ENCODE data around the gene ZNF22. TPM values are rescaled to one million over a fixed set of nuclear protein-coding genes. Genes with fewer than 3 reads are reported as not detected.

The ZNF22 gene
- polyA plus RNA-seq, 3 donors = 89.6 to 102 (median 99.9) TPM

- DNase-seq (ENCODE audit: low read depth in 3 of 3, low spot score in 2 of 3) = no peak
Observed at GRCh38 chr10:44988957-44989585, 11.7 kb upstream of the ZNF22 start.

- DNase-seq (ENCODE audit: low read depth in 3 of 3, low spot score in 2 of 3) = no peak
Observed at GRCh38 chr10:44989597-44990301, 11.0 kb upstream of the ZNF22 start.

- no peak for DNase-seq (ENCODE audit: low read depth in 3 of 3, low spot score in 2 of 3)
Observed at GRCh38 chr10:44990302-44990655, 10.4 kb upstream of the ZNF22 start.

GRCh38 chr10:44990965-44991364 is 9.8 kb upstream of the ZNF22 start:
- no peak for DNase-seq (ENCODE audit: low read depth in 3 of 3, low spot score in 2 of 3)

GRCh38 chr10:44991571-44991970 is 9.2 kb upstream of the ZNF22 start:
- DNase-seq (ENCODE audit: low read depth in 3 of 3, low spot score in 2 of 3) = no peak

GRCh38 chr10:44992070-44992731 is 8.5 kb upstream of the ZNF22 start:
- DNase-seq (ENCODE audit: low read depth in 3 of 3, low spot score in 2 of 3) = no peak

GRCh38 chr10:44992732-44993225 is 7.9 kb upstream of the ZNF22 start:
- DNase-seq (ENCODE audit: low read depth in 3 of 3, low spot score in 2 of 3) = no peak

- no peak for DNase-seq (ENCODE audit: low read depth in 3 of 3, low spot score in 2 of 3)
Observed at GRCh38 chr10:44993226-44993921, 7.3 kb upstream of the ZNF22 start.

GRCh38 chr10:44993922-44994751 is 6.6 kb upstream of the ZNF22 start:
- no peak for DNase-seq (ENCODE audit: low read depth in 3 of 3, low spot score in 2 of 3)

GRCh38 chr10:44994752-44995530 is 5.8 kb upstream of the ZNF22 start:
- no peak for DNase-seq (ENCODE audit: low read depth in 3 of 3, low spot score in 2 of 3)

- no peak for DNase-seq (ENCODE audit: low read depth in 3 of 3, low spot score in 2 of 3)
Observed at GRCh38 chr10:44995581-44995913, 5.2 kb upstream of the ZNF22 start.

- DNase-seq (ENCODE audit: low read depth in 3 of 3, low spot score in 2 of 3) = no peak
Observed at GRCh38 chr10:44995914-44996669, 4.6 kb upstream of the ZNF22 start.

- no peak for DNase-seq (ENCODE audit: low read depth in 3 of 3, low spot score in 2 of 3)
Observed at GRCh38 chr10:44997105-44997748, 3.5 kb upstream of the ZNF22 start.

- DNase-seq (ENCODE audit: low read depth in 3 of 3, low spot score in 2 of 3) = no peak
Observed at GRCh38 chr10:44998146-44998631, 2.5 kb upstream of the ZNF22 start.

- no peak for DNase-seq (ENCODE audit: low read depth in 3 of 3, low spot score in 2 of 3)
Observed at GRCh38 chr10:45000138-45000751, 478 bp upstream of the ZNF22 start.

- peak in 1 of 3 donors; percentile 55 for DNase-seq (ENCODE audit: low read depth in 3 of 3, low spot score in 2 of 3)
Observed at GRCh38 chr10:45001381-45002148, 842 bp downstream of the ZNF22 start.

- DNase-seq (ENCODE audit: low read depth in 3 of 3, low spot score in 2 of 3) = no peak
Observed at GRCh38 chr10:45003432-45004000, 2.8 kb downstream of the ZNF22 start.
